Immature natural killer cell (primary cell): ENCODE measurements around the gene SIKE1. TPM values are rescaled to one million over a fixed set of nuclear protein-coding genes. Genes with fewer than 3 reads are reported as not detected.
"Not testable (repeated sequence)": the region's sequence is repeated elsewhere in the genome, so short reads cannot be mapped to it uniquely, and the experiment has no call there.

Experiments
- DNase-seq, 3 donors: peaks; one replicate each; pipeline ENCODE4 v3.0.0; 2022; ENCODE audit warnings: mixed read lengths in 1 of 3
- H3K27ac Mint-ChIP-seq, 6 donors: one replicate each; pipeline ENCODE4 v1.8.0; 2020; ENCODE audit warnings: mixed read lengths in 6 of 6, mild to moderate bottlenecking in 5 of 6, inconsistent platforms in 4 of 6, moderate library complexity in 3 of 6
- H3K27me3 Mint-ChIP-seq, 3 donors: one replicate each; pipeline ENCODE4 v1.8.0; 2020 to 2021; ENCODE audit warnings: low read depth in 3 of 3, mild to moderate bottlenecking in 3 of 3, mixed read lengths in 3 of 3, moderate library complexity in 3 of 3, inconsistent platforms in 1 of 3
- H3K36me3 Mint-ChIP-seq, 3 donors: one replicate each; pipeline ENCODE4 v1.8.0; 2020; ENCODE audit warnings: mixed read lengths in 3 of 3, inconsistent platforms in 2 of 3, mild to moderate bottlenecking in 2 of 3
- H3K4me1 Mint-ChIP-seq, 2 donors: one replicate each; pipeline ENCODE4 v1.8.0; 2020; ENCODE audit warnings: inconsistent platforms in 2 of 2, mild to moderate bottlenecking in 2 of 2, mixed read lengths in 2 of 2, moderate library complexity in 1 of 2
- H3K4me3 Mint-ChIP-seq, 5 donors: one replicate each; pipeline ENCODE4 v1.8.0; 2020; ENCODE audit warnings: mild to moderate bottlenecking in 5 of 5, mixed read lengths in 5 of 5, inconsistent platforms in 3 of 5, moderate library complexity in 3 of 5
- H3K9me3 Mint-ChIP-seq, 6 donors: one replicate each; pipeline ENCODE4 v1.8.0; 2020; ENCODE audit warnings: mild to moderate bottlenecking in 6 of 6, mixed read lengths in 6 of 6, inconsistent platforms in 4 of 6, moderate library complexity in 3 of 6
- polyA plus RNA-seq, 3 donors: library from polyadenylated mRNA; unstranded; fragments of 300-500 nt; fragmentation: Illumina TruSeq; gene quantifications; one replicate each; pipeline ENCODE4 v1.2.3, GENCODE V29; 2021

SIKE1 gene
- polyA plus RNA-seq, 3 donors from 2014 or later = 32.8 to 50.4 (median 37.9) TPM

- no peaks in the 10 kb centered on the region for H3K27me3 Mint-ChIP-seq
- H3K36me3 Mint-ChIP-seq = peaks cover 7 to 35% (median 8%) of the 10 kb centered on the region in 3 donors
- no peaks in the 10 kb centered on the region for H3K4me1 Mint-ChIP-seq
- DNase-seq = no peak
- no peak overlapping the region for H3K27ac Mint-ChIP-seq
- H3K4me3 Mint-ChIP-seq = no peak overlapping the region
- no peaks in the 10 kb centered on the region for H3K9me3 Mint-ChIP-seq
Observed at GRCh38 chr1:114771992-114772391, 8.5 kb downstream of the SIKE1 start.

GRCh38 chr1:114770989-114771388, 9.5 kb downstream of the SIKE1 start:
- Mint-ChIP-seq H3K9me3 (no peaks in the 10 kb centered on the region), H3K27ac (no peak overlapping the region), H3K27me3 (no peaks in the 10 kb centered on the region), H3K36me3 (peaks cover 4 to 30% (median 8%) of the 10 kb centered on the region in 3 donors), H3K4me3 (no peak overlapping the region), H3K4me1 (no peaks in the 10 kb centered on the region)
- no peak for DNase-seq

DNA sequence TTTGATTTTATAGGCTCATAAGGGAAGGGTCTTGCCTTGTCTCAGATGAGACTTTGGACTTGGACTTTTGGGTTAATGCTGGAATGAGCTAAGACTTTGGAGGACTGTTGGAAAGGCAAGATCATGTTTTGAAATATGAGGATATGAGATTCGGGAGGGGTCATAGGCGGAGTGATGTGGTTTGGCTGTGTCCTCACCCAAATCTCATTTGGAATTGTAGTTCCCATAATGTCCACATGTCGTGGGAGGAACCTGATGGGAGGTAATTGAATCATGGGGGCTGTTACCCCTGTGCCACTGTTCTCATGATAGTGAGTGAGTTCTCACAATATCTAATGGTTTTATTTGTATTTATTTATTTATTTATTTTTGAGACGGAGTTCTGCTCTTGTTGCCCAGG, 15.8 kb downstream of the SIKE1 start:
- peaks cover 0 to 7% (median 3%) of the 10 kb centered on the region in 6 donors for H3K9me3 Mint-ChIP-seq
- DNase-seq = no peak
- no peaks in the 10 kb centered on the region for H3K4me1 Mint-ChIP-seq
- peaks cover 4 to 14% (median 5%) of the 10 kb centered on the region in 3 donors for H3K36me3 Mint-ChIP-seq
- no peak overlapping the region for H3K4me3 Mint-ChIP-seq
- H3K27ac Mint-ChIP-seq = no peak overlapping the region
- H3K27me3 Mint-ChIP-seq = peaks cover 0 to 6% (median 0%) of the 10 kb centered on the region in 3 donors

DNA sequence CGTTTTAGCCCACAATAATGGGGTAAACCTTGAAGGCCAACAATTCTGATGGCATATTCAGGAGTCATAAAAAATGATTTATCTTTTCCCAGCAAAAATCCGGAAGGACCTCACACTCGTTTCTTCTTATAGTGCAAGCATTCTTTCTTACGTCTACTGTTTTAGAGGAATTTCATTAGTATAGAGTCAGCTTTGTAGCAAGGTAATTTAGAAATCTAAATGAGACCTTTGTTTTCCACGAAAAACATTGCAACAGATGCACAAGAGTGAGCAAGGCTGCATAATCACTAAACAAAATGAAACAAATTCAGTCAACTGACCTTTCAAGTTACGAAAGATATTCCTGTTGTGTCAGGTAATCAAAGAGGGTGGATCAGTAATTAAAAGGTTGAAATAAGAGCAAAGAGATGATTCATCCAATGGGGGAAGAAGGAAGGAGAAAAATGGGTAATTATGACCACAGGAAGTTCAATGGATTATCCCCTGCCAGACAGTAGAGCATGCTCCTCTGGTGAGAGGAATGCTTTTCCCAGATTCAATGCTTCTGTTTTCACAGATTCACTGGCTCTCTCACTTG, 22.1 kb downstream of the SIKE1 start:
- Mint-ChIP-seq H3K9me3 (peaks cover 0 to 5% (median 2%) of the 10 kb centered on the region in 6 donors), H3K4me1 (peaks cover 49 to 53% of the 10 kb centered on the region in 2 donors), H3K4me3 (peak overlapping the region; percentile 99 to 100 (median 99)), H3K27ac (peak overlapping the region; percentile 98 to 100 (median 99)), H3K27me3 (peaks cover 8 to 15% (median 14%) of the 10 kb centered on the region in 3 donors), H3K36me3 (peaks cover 4 to 6% (median 5%) of the 10 kb centered on the region in 3 donors)
- no peak for DNase-seq

DNA sequence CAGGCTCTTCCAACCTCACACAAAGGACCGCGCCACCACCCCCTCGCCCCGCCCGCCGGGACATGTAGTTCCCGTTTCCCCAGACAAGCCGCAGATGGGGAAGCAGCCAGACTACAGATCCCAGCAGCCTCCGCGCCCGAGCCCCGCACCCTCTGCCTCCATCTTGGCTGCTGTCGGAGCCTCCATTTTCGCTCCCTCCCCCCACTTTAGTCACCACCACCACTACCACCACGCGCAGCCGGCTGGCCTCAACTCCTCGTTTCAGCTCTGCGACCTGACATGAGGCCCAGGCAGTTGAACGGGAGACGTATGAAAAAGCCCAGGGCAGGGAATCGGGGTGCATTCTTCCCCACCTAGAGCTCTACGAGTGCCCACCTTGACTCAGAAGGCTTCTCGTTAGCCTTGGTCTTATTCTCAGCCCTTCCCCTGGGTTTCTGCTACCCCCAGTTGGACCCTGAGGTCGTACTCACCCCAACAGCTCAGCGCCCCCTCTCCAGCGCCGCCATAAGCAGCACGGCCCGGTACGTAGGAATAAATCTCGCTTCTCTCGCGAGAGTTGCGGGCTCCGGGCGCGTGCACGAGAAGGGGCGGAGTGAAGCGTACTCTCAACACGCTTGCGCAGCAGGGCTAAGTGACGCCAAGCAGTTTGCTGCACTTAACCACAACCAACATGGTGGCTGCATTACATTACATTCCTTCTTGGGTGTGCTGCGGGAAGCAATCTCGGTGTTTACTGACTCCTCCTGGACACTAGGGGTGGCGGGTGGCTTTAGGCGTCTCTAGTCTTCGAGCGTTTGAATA, 22.8 kb downstream of the SIKE1 start, which contains the start of gene CSDE1:
Gene CSDE1 (minus strand): TSS at position 530 of the 801 bp plus-strand sequence. CDS start 18,094 bp downstream, outside the sequence.
- peak within 1 kb of the TSS; percentile 98 to 100 (median 99) for H3K27ac Mint-ChIP-seq
- peaks cover 55 to 60% of the 10 kb centered on the region in 2 donors for H3K4me1 Mint-ChIP-seq
- DNase-seq = peak; percentile 96 to 97 (median 96)
- peaks cover 0 to 4% (median 3%) of the 10 kb centered on the region in 3 donors for H3K36me3 Mint-ChIP-seq
- H3K27me3 Mint-ChIP-seq = peaks cover 8 to 15% (median 14%) of the 10 kb centered on the region in 3 donors
- H3K4me3 Mint-ChIP-seq = peak within 1 kb of the TSS; percentile 99 to 100 (median 99)
- no peaks in the 10 kb centered on the region for H3K9me3 Mint-ChIP-seq

DNA sequence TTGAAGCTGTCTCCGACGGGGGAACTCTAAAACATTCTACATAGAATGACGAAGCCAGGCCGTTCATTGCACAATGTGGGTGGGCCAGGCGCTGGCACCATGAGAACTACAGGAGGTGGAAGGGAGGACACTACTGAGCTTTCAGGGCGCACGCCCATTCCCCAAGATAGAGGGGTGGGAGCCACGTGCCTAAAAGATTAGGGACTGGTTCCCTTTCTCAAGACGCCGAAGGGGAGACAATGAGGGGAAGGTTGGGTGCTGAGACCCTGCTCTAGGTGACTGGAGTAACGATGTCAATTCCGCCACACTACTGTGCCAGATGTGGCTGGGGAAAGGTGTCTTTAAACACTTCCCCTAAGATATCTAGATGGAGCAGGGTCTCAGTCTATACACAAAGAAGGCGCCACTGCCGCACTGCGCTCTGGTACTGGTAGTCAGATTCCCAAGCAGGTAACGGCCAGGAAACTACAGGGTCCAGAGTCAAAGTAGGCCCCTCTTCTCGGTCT, 23.5 kb downstream of the SIKE1 start:
- peak in 2 of 3 donors; percentile 12 to 14 for DNase-seq
- H3K36me3 Mint-ChIP-seq = peaks cover 0 to 4% (median 3%) of the 10 kb centered on the region in 3 donors
- H3K4me1 Mint-ChIP-seq = peaks cover 61 to 67% of the 10 kb centered on the region in 2 donors

GRCh38 chr1:114756009-114756892, 24.2 kb downstream of the SIKE1 start:
- peak overlapping the region; percentile 98 to 100 (median 99) for H3K27ac Mint-ChIP-seq
- H3K36me3 Mint-ChIP-seq = peaks cover 0 to 4% (median 3%) of the 10 kb centered on the region in 3 donors
- peaks cover 8 to 15% (median 10%) of the 10 kb centered on the region in 3 donors for H3K27me3 Mint-ChIP-seq
- no peaks in the 10 kb centered on the region for H3K9me3 Mint-ChIP-seq
- DNase-seq = peak; percentile 46 to 77 (median 49)
- peaks cover 69 to 74% of the 10 kb centered on the region in 2 donors for H3K4me1 Mint-ChIP-seq
- peak overlapping the region; percentile 99 to 100 (median 99) for H3K4me3 Mint-ChIP-seq

More for the DNA sequence above, 23.5 kb downstream of the SIKE1 start:
- Mint-ChIP-seq H3K9me3 (no peaks in the 10 kb centered on the region), H3K4me3 (peak overlapping the region; percentile 99 to 100 (median 99)), H3K27me3 (peaks cover 8 to 15% (median 10%) of the 10 kb centered on the region in 3 donors), H3K27ac (peak overlapping the region; percentile 98 to 100 (median 99))

DNA sequence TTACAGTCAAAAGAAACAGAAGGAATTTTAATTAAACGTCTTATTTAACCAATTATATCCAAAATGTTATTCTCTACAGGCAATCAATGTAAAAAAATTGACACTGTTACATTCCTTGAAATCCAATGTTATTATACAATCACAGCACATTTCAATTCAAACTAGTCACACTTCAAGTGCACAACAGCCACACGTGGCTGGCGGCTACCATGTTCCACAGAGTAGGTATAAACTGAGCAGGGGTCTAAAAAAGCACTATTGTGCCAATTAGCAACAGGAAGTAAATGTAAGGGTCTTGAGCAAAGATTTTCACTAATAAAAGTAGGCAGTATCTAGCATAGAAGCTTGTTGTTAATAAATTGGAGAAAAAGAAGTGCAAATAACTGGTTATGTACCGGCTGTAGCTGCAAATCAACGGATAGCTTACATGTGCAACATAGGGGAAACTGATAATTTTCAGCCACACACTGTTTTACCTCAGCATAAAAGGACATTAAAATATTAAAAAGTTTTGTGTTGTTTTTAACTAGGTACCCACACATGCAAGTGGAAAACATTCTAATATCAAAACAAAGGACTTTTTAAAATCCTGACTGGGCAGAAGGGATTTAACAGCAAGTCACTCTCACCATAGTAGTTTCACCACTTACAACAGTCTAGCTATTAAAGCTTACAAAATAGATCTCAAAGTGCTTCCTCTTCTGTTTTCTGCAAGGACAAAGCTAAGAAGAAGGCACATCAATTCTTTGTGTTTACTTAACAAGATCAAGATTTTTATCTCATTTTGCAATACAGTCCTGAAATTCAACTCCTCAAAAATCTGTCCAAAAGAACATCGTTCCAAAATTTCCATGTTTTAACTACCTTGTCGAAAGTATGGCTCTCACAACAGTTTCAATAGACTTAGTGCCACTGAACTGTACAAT, 25.2 kb downstream of the SIKE1 start:
- Mint-ChIP-seq H3K4me1 (peaks cover 79 to 84% of the 10 kb centered on the region in 2 donors), H3K27me3 (peaks cover 8 to 15% (median 10%) of the 10 kb centered on the region in 3 donors), H3K9me3 (no peaks in the 10 kb centered on the region), H3K4me3 (peak overlapping the region; percentile 99 to 100 (median 99)), H3K36me3 (peaks cover 0 to 4% (median 3%) of the 10 kb centered on the region in 3 donors), H3K27ac (peak overlapping the region; percentile 98 to 100 (median 99))
- no peak for DNase-seq

DNA sequence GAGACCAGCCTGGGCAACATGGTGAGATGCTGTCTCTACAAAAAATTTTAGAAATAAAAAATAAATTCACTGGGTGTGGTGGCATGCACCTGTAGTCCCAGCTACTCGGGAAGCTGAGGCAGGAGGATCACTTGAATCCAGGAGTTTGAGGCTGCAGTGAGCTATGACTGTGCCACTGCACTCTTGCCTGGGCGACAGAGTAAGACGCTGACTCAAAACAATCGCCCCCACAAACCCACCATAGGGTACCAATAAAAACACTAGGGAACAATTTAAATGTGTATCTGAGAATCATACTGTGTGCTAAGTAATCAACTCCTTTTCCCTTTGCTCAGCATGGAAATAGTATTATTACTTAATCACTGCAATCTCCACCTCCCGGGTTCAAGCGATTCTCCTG, 26.8 kb downstream of the SIKE1 start:
- H3K9me3 Mint-ChIP-seq, DNase-seq: not testable (repeated sequence)
- Mint-ChIP-seq H3K4me3 (peak overlapping the region in 1 of 5 donors; percentile 18), H3K36me3 (peaks cover 6 to 10% (median 7%) of the 10 kb centered on the region in 3 donors), H3K27me3 (peaks cover 8 to 16% (median 10%) of the 10 kb centered on the region in 3 donors), H3K4me1 (peaks cover 89 to 100% of the 10 kb centered on the region in 2 donors), H3K27ac (peak overlapping the region in 5 of 6 donors; percentile 39 to 100 (median 87))

DNA sequence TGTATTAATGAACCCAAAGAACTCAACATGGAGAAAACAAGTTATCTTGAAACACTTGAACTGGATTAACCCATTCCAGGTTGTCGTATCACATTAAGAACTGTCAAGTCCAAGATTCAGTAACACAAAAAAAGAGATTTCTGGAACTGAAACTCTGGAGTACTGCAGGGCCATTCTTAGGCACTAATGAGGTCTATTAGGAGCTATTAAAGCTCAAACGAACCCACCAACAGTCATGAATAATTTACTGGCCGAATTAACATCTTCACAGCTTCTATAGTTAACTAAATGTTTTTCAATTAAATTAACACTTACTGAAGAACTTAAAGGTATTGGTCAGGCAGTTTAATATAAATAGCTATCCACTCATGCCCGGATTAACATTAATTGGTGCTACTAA, 27.3 kb downstream of the SIKE1 start:
- H3K4me1 Mint-ChIP-seq = peaks cover 91 to 100% of the 10 kb centered on the region in 2 donors
- peaks cover 7 to 13% (median 10%) of the 10 kb centered on the region in 3 donors for H3K36me3 Mint-ChIP-seq
- DNase-seq = no peak
- peaks cover 8 to 16% (median 10%) of the 10 kb centered on the region in 3 donors for H3K27me3 Mint-ChIP-seq
- H3K27ac Mint-ChIP-seq = peak overlapping the region in 1 of 6 donors; percentile 28
- H3K4me3 Mint-ChIP-seq = no peak overlapping the region
- H3K9me3 Mint-ChIP-seq = no peaks in the 10 kb centered on the region

DNA sequence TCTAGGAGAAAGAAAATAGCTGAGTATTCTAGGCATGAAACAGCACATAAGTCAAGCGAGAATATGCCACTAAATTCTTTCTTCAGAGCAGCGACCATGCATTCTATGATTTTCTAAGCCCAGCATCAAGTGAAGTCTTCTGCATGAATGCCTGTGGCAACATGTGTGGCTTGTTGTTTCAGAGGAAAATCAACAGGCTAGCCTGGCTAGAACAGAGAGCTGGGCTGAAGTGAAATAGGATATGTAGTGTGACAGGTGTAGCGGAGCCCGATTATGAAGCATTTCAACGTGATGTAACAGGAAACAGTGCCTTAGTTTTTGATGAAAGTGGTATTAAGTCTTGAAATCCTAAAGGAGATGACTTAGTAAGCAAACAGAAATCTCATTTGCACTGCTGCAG, 29.7 kb downstream of the SIKE1 start:
- Mint-ChIP-seq H3K36me3 (peaks cover 3 to 17% (median 13%) of the 10 kb centered on the region in 3 donors), H3K27me3 (peaks cover 0 to 1% (median 0%) of the 10 kb centered on the region in 3 donors), H3K27ac (peak overlapping the region in 2 of 6 donors; percentile 49 to 77), H3K9me3 (no peaks in the 10 kb centered on the region), H3K4me3 (no peak overlapping the region), H3K4me1 (peaks cover 83 to 98% of the 10 kb centered on the region in 2 donors)
- no peak for DNase-seq

DNA sequence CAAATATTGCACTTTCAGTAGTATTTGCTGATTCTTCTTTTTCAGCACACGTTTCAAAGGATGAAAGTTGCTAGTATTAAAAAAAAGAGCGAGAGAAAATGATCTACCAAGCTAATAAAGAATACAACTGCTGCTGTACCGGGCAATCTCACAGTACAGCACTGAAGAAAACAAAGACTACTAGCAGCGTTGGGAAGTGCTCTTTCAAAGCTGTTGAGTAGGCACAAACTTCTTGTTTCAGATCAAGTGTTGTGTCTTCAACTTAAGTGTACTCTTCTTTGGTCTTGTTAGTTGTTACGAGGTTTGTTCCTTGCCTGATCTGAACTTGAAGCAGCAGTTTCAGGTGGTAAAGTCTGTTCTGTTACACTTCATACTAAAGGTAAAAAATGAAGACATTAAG, 30.6 kb downstream of the SIKE1 start:
- Mint-ChIP-seq H3K9me3 (no peaks in the 10 kb centered on the region), H3K27me3 (peaks cover 0 to 1% (median 0%) of the 10 kb centered on the region in 3 donors), H3K36me3 (peaks cover 3 to 17% (median 13%) of the 10 kb centered on the region in 3 donors), H3K27ac (no peak overlapping the region), H3K4me1 (peaks cover 79 to 98% of the 10 kb centered on the region in 2 donors), H3K4me3 (no peak overlapping the region)
- DNase-seq = no peak
